ENCODE measurements around the gene KIN.

KIN gene

DNA sequence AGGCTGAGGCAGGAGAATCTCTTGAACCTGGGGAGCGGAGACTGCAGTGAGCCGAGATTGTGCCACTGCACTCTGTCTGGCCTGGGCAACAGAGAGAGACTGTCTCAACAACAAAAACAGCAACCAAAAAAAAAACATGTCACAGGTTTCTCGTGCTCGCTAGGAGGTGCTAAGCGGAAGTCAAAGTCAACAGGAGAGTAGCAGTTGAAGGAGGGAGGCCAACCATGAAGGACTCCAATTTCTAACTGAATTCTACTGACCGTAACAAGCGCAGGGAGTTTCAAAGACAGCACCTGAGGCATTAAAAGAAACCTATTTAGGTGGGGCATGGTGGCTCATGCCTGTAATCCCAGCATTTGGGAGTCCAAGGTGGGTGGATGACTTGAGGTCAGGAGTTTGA is 19.4 kb downstream of the KIN start:
- TF ChIP-seq, protein P1, sequence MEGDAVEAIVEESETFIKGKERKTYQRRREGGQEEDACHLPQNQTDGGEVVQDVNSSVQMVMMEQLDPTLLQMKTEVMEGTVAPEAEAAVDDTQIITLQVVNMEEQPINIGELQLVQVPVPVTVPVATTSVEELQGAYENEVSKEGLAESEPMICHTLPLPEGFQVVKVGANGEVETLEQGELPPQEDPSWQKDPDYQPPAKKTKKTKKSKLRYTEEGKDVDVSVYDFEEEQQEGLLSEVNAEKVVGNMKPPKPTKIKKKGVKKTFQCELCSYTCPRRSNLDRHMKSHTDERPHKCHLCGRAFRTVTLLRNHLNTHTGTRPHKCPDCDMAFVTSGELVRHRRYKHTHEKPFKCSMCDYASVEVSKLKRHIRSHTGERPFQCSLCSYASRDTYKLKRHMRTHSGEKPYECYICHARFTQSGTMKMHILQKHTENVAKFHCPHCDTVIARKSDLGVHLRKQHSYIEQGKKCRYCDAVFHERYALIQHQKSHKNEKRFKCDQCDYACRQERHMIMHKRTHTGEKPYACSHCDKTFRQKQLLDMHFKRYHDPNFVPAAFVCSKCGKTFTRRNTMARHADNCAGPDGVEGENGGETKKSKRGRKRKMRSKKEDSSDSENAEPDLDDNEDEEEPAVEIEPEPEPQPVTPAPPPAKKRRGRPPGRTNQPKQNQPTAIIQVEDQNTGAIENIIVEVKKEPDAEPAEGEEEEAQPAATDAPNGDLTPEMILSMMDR (IDR thresholded peaks at IDR 0.05; ENCODE audit: low read depth, low read length, missing control alignments) = no peak
- no peak for DNase-seq (ENCODE audit: low read depth)
- H3K4me3 ChIP-seq (ENCODE audit: low read depth, low read length) = no peak overlapping the region
- in situ Hi-C loops (cut with HindIII; ENCODE audit: low sequenced_read_pairs) = no loop called here

DNA sequence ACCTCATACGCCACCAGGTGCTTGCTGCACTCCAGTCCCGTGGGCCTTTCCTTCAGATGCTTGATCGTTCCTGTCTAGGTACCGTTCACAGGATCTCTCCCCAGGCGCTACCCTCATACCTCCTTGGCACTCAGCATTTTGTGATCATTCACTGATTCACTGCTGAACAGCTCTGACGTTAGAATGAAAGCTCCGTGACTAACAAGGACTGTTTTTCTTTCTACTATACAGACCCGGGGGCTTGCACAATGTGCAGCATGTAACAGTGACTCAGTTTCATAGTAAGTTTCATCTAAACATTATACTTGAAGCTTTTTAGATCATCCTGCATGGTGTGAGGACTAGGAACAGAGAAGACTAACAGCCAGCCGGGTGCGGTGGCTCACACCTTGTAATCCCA is 20.6 kb downstream of the KIN start:
- no peak overlapping the region for H3K4me3 ChIP-seq (ENCODE audit: low read depth, low read length)
- peak; percentile 27 for DNase-seq (ENCODE audit: low read depth)
- TF ChIP-seq, protein P1 (IDR thresholded peaks at IDR 0.05; ENCODE audit: low read depth, low read length, missing control alignments) = no peak
- in situ Hi-C loops (cut with HindIII; ENCODE audit: low sequenced_read_pairs) = no loop called here

DNA sequence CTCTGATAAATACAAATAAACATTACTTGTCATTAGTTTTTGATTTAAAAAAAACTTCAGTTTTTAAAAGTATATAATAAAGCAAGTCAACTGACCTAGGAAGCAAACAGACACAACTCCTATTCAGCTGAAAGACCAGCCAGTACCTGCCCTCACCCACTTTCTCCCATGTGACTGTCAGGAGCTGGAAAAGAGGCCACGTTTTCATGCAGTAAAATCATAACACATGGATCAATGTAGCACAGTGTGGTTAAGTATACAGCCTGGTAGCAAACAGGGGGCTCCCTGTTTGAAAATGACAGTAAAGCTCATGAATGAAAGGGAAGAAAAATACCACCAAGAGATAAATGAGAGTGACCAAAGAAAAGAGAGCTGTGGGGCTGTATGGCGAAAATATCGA is 21.6 kb downstream of the KIN start:
- no peak overlapping the region for H3K4me3 ChIP-seq (ENCODE audit: low read depth, low read length)
- TF ChIP-seq, protein P1 (IDR thresholded peaks at IDR 0.05; ENCODE audit: low read depth, low read length, missing control alignments) = no peak
- no peak for DNase-seq (ENCODE audit: low read depth)
- in situ Hi-C loops (cut with HindIII; ENCODE audit: low sequenced_read_pairs) = no loop called here

DNA sequence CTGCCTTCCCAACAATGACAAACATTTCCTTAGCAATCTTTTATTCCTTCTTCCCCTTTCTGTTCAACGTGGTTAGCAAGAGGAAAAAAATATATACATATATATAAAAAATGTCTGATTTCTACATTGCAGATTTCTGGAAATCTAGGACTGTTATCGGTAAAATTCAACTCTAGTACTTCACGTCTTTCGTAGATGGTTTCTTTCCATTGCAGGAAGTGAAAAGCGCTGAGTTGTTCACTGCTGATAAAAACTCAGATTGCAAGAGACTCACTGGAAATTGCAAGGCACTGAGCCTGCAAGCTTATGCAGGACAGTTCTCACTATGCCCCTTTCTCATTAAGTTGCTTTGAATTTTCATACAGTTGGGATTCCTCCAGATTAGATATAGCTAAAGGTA is 23.9 kb downstream of the KIN start:
- in situ Hi-C loops (cut with HindIII; ENCODE audit: low sequenced_read_pairs) = no loop called here
- DNase-seq (ENCODE audit: low read depth) = no peak
- TF ChIP-seq, protein P1 (IDR thresholded peaks at IDR 0.05; ENCODE audit: low read depth, low read length, missing control alignments) = no peak
- H3K4me3 ChIP-seq (ENCODE audit: low read depth, low read length) = no peak overlapping the region

DNA sequence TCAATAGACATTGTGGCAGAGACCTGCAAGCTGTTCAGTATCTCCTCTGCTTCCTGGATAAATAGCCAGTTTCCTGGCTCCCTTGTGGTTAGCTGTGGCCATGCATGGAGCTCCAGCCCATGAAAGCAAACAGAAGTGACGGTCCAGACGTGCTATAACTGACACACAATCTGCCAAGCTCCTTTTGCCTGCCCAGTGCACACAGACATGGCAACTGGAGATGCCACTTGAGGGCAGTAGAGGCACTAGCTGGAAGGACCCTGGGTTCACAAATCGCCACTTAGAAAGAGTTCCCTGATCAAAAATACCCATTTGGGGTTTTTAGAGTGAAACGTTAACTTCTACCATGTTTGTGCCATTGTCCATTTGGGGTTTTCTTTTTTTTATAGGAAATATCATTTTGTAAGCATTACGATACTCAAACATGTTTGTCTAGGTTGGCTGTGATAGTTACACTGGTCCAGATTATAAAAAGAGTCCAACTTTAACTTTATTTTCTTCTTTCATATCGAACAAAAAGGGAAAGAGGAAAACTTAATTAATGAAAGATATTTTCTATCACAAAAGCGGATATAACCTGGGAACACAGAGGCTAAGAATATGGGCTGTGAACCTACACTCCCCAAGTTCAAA is 31.3 kb downstream of the KIN start:
- in situ Hi-C loops (cut with HindIII; ENCODE audit: low sequenced_read_pairs) = no loop called here
- H3K4me3 ChIP-seq (ENCODE audit: low read depth, low read length) = no peak overlapping the region
- no peak for DNase-seq (ENCODE audit: low read depth)
- TF ChIP-seq, protein P1 (IDR thresholded peaks at IDR 0.05; ENCODE audit: low read depth, low read length, missing control alignments) = peak; percentile 68

DNA sequence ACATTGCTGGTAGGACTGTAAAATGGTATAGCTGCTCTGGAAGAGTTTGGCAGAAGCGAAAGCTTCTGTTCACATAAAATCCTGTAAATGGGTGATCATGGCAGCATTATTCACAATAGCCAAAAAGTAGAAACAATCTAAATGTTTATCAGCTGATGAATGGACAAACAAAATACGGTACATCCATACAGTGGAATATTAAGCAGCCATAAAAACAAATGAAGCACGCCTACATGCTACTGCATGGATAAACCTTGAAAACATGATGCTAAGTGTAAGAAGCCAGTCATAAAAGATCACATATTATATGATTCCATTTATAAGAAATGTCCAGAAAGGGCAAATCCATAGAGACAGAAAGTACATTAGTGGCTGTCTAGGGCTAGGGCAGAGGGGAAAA is 32.7 kb downstream of the KIN start:
- TF ChIP-seq, protein P1 (IDR thresholded peaks at IDR 0.05; ENCODE audit: low read depth, low read length, missing control alignments) = no peak
- no peak overlapping the region for H3K4me3 ChIP-seq (ENCODE audit: low read depth, low read length)
- DNase-seq (ENCODE audit: low read depth) = no peak
- in situ Hi-C loops (cut with HindIII; ENCODE audit: low sequenced_read_pairs) = no loop called here

Data from astrocyte of the cerebellum (primary cell).